H1 (cell line): ENCODE results near the gene TIMM21. TPM values are rescaled to one million over a fixed set of nuclear protein-coding genes. Genes with fewer than 3 reads are reported as not detected.

Experiments used
- BCL11A ChIP-seq, 2 experiments: IDR thresholded peaks; one replicate each; pipeline ENCODE4 v1.6.1; 2011; ENCODE audit warnings: low read depth in 2 of 2, low read length in 2 of 2, mild to moderate bottlenecking in 2 of 2
- CBX5 ChIP-seq: fragments of 300-800, 300-1000 bp; sonication (generic); IDR thresholded peaks from 2 replicates; pipeline ENCODE4 v1.7.1; 2016; ENCODE audit warnings: antibody characterized with exemption, low read length, low read depth
- CHD1 ChIP-seq: IDR thresholded peaks from 2 replicates; pipeline ENCODE4 v1.6.1; 2012; ENCODE audit warnings: low read depth, low read length, improper control_type of control experiment
- GABPA ChIP-seq: IDR thresholded peaks from 2 replicates; pipeline ENCODE4 v1.6.1; 2011; ENCODE audit warnings: mild to moderate bottlenecking, low read length, moderate library complexity, borderline replicate concordance; ENCODE audit not compliant: insufficient read depth
- HDAC6 ChIP-seq: IDR thresholded peaks from one replicate; pipeline ENCODE4 v1.7.1; 2012; ENCODE audit warnings: low read depth, mild to moderate bottlenecking, inconsistent platforms, low read length, moderate library complexity
- KDM1A ChIP-seq: fragments of 200-600, 300-600 bp; sonication (generic); IDR thresholded peaks from 2 replicates; pipeline ENCODE4 v1.7.1; 2016; ENCODE audit warnings: mild to moderate bottlenecking, low read length, borderline replicate concordance
- KDM5A ChIP-seq: fragments of 200-600 bp; IDR thresholded peaks from 2 replicates; pipeline ENCODE4 v1.7.1; 2012; ENCODE audit warnings: mild to moderate bottlenecking, low read length, inconsistent platforms, mixed read lengths
- RAD21 ChIP-seq, 2 experiments: IDR thresholded peaks in 1 of 2; conservative IDR thresholded peaks in 1 of 2; 2 replicates each; pipeline ENCODE4 v1.6.1; 2011; ENCODE audit warnings: low read depth in 2 of 2, low read length in 2 of 2, improper control_type of control experiment in 1 of 2, inconsistent platforms in 1 of 2, mild to moderate bottlenecking in 1 of 2, moderate library complexity in 1 of 2
- RBBP5 ChIP-seq: IDR thresholded peaks from 2 replicates; pipeline ENCODE4 v1.7.1; 2012; ENCODE audit warnings: low read depth, mild to moderate bottlenecking, inconsistent platforms, low read length, moderate library complexity, borderline replicate concordance
- RFX5 ChIP-seq: IDR thresholded peaks from 2 replicates; pipeline ENCODE4 v1.6.1; 2011; ENCODE audit warnings: low read depth, low read length, improper control_type of control experiment, borderline replicate concordance
- RNF2 ChIP-seq: fragments of 200-900, 300-1000 bp; sonication (generic); IDR thresholded peaks from 2 replicates; pipeline ENCODE4 v1.7.1; 2016; ENCODE audit warnings: borderline replicate concordance, low read depth, mild to moderate bottlenecking, antibody characterized with exemption, low read length; ENCODE audit not compliant: poor library complexity, severe bottlenecking; ENCODE audit errors: missing control alignments
- RXRA ChIP-seq: IDR thresholded peaks from 2 replicates; pipeline ENCODE4 v1.6.1; 2011; ENCODE audit warnings: low read depth, mild to moderate bottlenecking, low read length, moderate library complexity; ENCODE audit not compliant: insufficient read depth
- SAP30 ChIP-seq: fragments of 300-600 bp; sonication (generic); IDR thresholded peaks from 2 replicates; pipeline ENCODE4 v1.7.1; 2012; ENCODE audit warnings: low read length, moderate library complexity, mild to moderate bottlenecking, inconsistent platforms; ENCODE audit not compliant: insufficient read depth, insufficient replicate concordance
- USF2 ChIP-seq: IDR thresholded peaks from 2 replicates; pipeline ENCODE4 v1.6.1; 2011; ENCODE audit warnings: low read length, improper control_type of control experiment
- YY1 ChIP-seq: IDR thresholded peaks from 2 replicates; pipeline ENCODE4 v1.6.1; 2011; ENCODE audit warnings: low read depth, mild to moderate bottlenecking, low read length
- polyA plus RNA-seq, 7 experiments: library from polyadenylated mRNA; depleted of rRNA in 3 of 7; stranded (reverse) in 5 of 7; unstranded in 2 of 7; fragments of >200 nt in 5 of 7; fragments of 200-250 nt in 2 of 7; gene quantifications; 1 replicate in 5 of 7; 2 replicates in 1 of 7; 4 replicates in 1 of 7; pipeline versions ENCODE4 v1.2.1 to v1.2.3, GENCODE V29; 2011 to 2013; ENCODE audit warnings: missing spikeins in 2 of 7, mixed read lengths in 2 of 7
- total RNA-seq: library from RNA; stranded (reverse); fragmentation: NEBNext Ultra II Directional; extraction: Animal tissue kit (Norgen Biotek cat#: 25700); gene quantifications from 2 replicates; pipeline ENCODE4 v1.2.1, GENCODE V29; 2021
- TF ChIP-seq, protein P1 (sequence below): IDR thresholded peaks from 2 replicates; pipeline ENCODE4 v1.6.1; 2012; ENCODE audit warnings: low read length, inconsistent platforms
- TF ChIP-seq, protein P2 (sequence below), 3 experiments: IDR thresholded peaks; 1 replicate in 2 of 3; 2 replicates in 1 of 3; pipeline versions ENCODE4 v1.5.1 to v1.6.1; 2011; ENCODE audit warnings: low read length in 3 of 3, mild to moderate bottlenecking in 3 of 3, inconsistent platforms in 2 of 3, low read depth in 1 of 3, moderate library complexity in 1 of 3; ENCODE audit not compliant: insufficient read depth in 1 of 3; ENCODE audit errors: control extremely low read depth in 1 of 3

The TIMM21 gene
- total and polyA plus RNA-seq, 2 of the 8 experiments (the other 6 are each of a cell fraction or from before 2014, with no cell fraction given), result 27.9 to 43.8 TPM

GRCh38 chr18:74147779-74148542, at the start of gene TIMM21, which contains the start of gene FBXO15 (continued):
- TF ChIP-seq CBX5, result no peak
- TF ChIP-seq CHD1, result no peak
- TF ChIP-seq RXRA, result no peak
- TF ChIP-seq GABPA, result no peak
- TF ChIP-seq, protein P1, sequence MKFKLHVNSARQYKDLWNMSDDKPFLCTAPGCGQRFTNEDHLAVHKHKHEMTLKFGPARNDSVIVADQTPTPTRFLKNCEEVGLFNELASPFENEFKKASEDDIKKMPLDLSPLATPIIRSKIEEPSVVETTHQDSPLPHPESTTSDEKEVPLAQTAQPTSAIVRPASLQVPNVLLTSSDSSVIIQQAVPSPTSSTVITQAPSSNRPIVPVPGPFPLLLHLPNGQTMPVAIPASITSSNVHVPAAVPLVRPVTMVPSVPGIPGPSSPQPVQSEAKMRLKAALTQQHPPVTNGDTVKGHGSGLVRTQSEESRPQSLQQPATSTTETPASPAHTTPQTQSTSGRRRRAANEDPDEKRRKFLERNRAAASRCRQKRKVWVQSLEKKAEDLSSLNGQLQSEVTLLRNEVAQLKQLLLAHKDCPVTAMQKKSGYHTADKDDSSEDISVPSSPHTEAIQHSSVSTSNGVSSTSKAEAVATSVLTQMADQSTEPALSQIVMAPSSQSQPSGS, result no peak
- TF ChIP-seq HDAC6, result no peak
- TF ChIP-seq BCL11A (IDR thresholded peaks at IDR 0.05; ENCODE audit: low read depth in 2 of 2, low read length in 2 of 2), result no peak
- no peak for TF ChIP-seq RNF2
- no peak for TF ChIP-seq KDM5A
- TF ChIP-seq SAP30, result no peak
- peak; percentile 82 for TF ChIP-seq YY1
- TF ChIP-seq RAD21 (IDR thresholded peaks at IDR 0.05 in 1 of 2, conservative IDR thresholded peaks at IDR 0.05 in 1 of 2; ENCODE audit: low read depth in 2 of 2, low read length in 2 of 2), result no peak
- TF ChIP-seq, protein P2, sequence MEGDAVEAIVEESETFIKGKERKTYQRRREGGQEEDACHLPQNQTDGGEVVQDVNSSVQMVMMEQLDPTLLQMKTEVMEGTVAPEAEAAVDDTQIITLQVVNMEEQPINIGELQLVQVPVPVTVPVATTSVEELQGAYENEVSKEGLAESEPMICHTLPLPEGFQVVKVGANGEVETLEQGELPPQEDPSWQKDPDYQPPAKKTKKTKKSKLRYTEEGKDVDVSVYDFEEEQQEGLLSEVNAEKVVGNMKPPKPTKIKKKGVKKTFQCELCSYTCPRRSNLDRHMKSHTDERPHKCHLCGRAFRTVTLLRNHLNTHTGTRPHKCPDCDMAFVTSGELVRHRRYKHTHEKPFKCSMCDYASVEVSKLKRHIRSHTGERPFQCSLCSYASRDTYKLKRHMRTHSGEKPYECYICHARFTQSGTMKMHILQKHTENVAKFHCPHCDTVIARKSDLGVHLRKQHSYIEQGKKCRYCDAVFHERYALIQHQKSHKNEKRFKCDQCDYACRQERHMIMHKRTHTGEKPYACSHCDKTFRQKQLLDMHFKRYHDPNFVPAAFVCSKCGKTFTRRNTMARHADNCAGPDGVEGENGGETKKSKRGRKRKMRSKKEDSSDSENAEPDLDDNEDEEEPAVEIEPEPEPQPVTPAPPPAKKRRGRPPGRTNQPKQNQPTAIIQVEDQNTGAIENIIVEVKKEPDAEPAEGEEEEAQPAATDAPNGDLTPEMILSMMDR (IDR thresholded peaks at IDR 0.05; ENCODE audit: control extremely low read depth in 1 of 3, insufficient read depth in 1 of 3, low read depth in 1 of 3, low read length in 3 of 3), result no peak
- TF ChIP-seq RBBP5, result peak; percentile 35; the same call in 1 of the 2 replicates
- no peak for TF ChIP-seq RFX5
- TF ChIP-seq KDM1A, result peak; percentile 75; the same call in 1 of the 2 replicates
- TF ChIP-seq USF2, result no peak
